Neuronal stem cell (in vitro differentiated cells): ENCODE data around the gene TP63.

ENCODE experiments used
- DNase-seq: peaks from one replicate; pipeline ENCODE4 v3.0.0-alpha.2; 2013; ENCODE audit warnings: low spot score
- H2AFZ ChIP-seq: one replicate; pipeline ENCODE4 v1.6.1; 2013; ENCODE audit warnings: mild to moderate bottlenecking, low read length, inconsistent platforms
- H2AK5ac ChIP-seq: 2 replicates; pipeline ENCODE4 v1.6.1; 2013; ENCODE audit warnings: low read depth, mild to moderate bottlenecking, inconsistent platforms, low read length, moderate library complexity, mixed read lengths
- H2BK120ac ChIP-seq: 2 replicates; pipeline ENCODE4 v1.6.1; 2013; ENCODE audit warnings: low read depth, mild to moderate bottlenecking, inconsistent platforms, low read length, moderate library complexity, mixed read lengths
- H2BK12ac ChIP-seq: one replicate; pipeline ENCODE4 v1.6.1; 2013; ENCODE audit warnings: low read length, inconsistent platforms
- H2BK15ac ChIP-seq: 2 replicates; pipeline ENCODE4 v1.6.1; 2013; ENCODE audit warnings: mild to moderate bottlenecking, low read length, inconsistent platforms, mixed read lengths
- H2BK5ac ChIP-seq: one replicate; pipeline ENCODE4 v1.6.1; 2013; ENCODE audit warnings: inconsistent platforms, mild to moderate bottlenecking, low read length, moderate library complexity
- H3K14ac ChIP-seq: one replicate; pipeline ENCODE4 v1.6.1; 2013; ENCODE audit warnings: low read length, inconsistent platforms
- H3K18ac ChIP-seq: 2 replicates; pipeline ENCODE4 v1.6.1; 2013; ENCODE audit warnings: low read length, inconsistent platforms
- H3K23ac ChIP-seq: 2 replicates; pipeline ENCODE4 v1.6.1; 2013; ENCODE audit warnings: low read depth, mild to moderate bottlenecking, mixed read lengths, low read length, inconsistent platforms; ENCODE audit not compliant: poor library complexity
- H3K27ac ChIP-seq: replicated peaks from 3 replicates; pipeline ENCODE4 v1.5.1; 2013; ENCODE audit warnings: low read length, inconsistent platforms
- H3K27me3 ChIP-seq, 3 experiments: 2 replicates each; pipeline ENCODE4 v1.6.1; 2013; ENCODE audit warnings: low read length in 3 of 3, mild to moderate bottlenecking in 2 of 3, inconsistent platforms in 1 of 3, low read depth in 1 of 3, mixed read lengths in 1 of 3, moderate library complexity in 1 of 3; ENCODE audit not compliant: control insufficient read depth in 3 of 3, insufficient read depth in 3 of 3
- H3K36me3 ChIP-seq, 2 donors: replicated peaks in 1 of 2; 2 replicates each; pipeline ENCODE4 v1.6.1; 2013; ENCODE audit warnings: low read length in 2 of 2; ENCODE audit not compliant: control insufficient read depth in 2 of 2, insufficient read depth in 2 of 2
- H3K4ac ChIP-seq: 2 replicates; pipeline ENCODE4 v1.6.1; 2013; ENCODE audit warnings: inconsistent platforms, mild to moderate bottlenecking, low read length, moderate library complexity
- H3K4me1 ChIP-seq, 2 donors: 1 replicate in 1 of 2; 2 replicates in 1 of 2; pipeline ENCODE4 v1.6.1; 2013; ENCODE audit warnings: low read length in 2 of 2, low read depth in 1 of 2; ENCODE audit not compliant: control insufficient read depth in 2 of 2, insufficient read depth in 1 of 2
- H3K4me2 ChIP-seq: one replicate; pipeline ENCODE4 v1.6.1; 2013; ENCODE audit warnings: mild to moderate bottlenecking, low read length, inconsistent platforms; ENCODE audit not compliant: insufficient read depth, poor library complexity, severe bottlenecking
- H3K4me3 ChIP-seq, 2 donors: 2 replicates each; pipeline ENCODE4 v1.5.1; 2013; ENCODE audit warnings: low read length in 2 of 2, mild to moderate bottlenecking in 2 of 2, inconsistent platforms in 1 of 2, moderate library complexity in 1 of 2
- H3K79me1 ChIP-seq: one replicate; pipeline ENCODE4 v1.6.1; 2013; ENCODE audit warnings: low read depth, mild to moderate bottlenecking, inconsistent platforms, low read length, moderate library complexity
- H3K9ac ChIP-seq: one replicate; pipeline ENCODE4 v1.6.1; 2013; ENCODE audit warnings: mild to moderate bottlenecking, low read depth, low read length, inconsistent platforms; ENCODE audit not compliant: poor library complexity
- H3K9me3 ChIP-seq, 2 donors: replicated peaks in 1 of 2; 2 replicates each; pipeline versions ENCODE3 to v1.6.1; 2013; ENCODE audit warnings: low read length in 2 of 2, mild to moderate bottlenecking in 2 of 2, inconsistent platforms in 1 of 2, low read depth in 1 of 2, mixed read lengths in 1 of 2, moderate library complexity in 1 of 2; ENCODE audit not compliant: control insufficient read depth in 2 of 2, insufficient read depth in 1 of 2
- H4K8ac ChIP-seq: one replicate; pipeline ENCODE4 v1.6.1; 2013; ENCODE audit warnings: low read depth, mild to moderate bottlenecking, inconsistent platforms, low read length, moderate library complexity
- H4K91ac ChIP-seq: one replicate; pipeline ENCODE4 v1.6.1; 2013; ENCODE audit warnings: low read length, low read depth, mild to moderate bottlenecking, inconsistent platforms; ENCODE audit not compliant: poor library complexity
- WGBS, 2 donors: extraction: QIAGEN DNeasy Blood & Tissue Kit; methylation state at CpG; one replicate each; pipeline ENCODE4 v1.1.7; 2013; ENCODE audit warnings: missing lambda C conversion rate in 2 of 2, mixed read lengths in 1 of 2; ENCODE audit not compliant: insufficient read length in 2 of 2, insufficient replicate concordance in 1 of 2; ENCODE audit errors: extremely low coverage in 2 of 2; 5-methylcytosine and 5-hydroxymethylcytosine counted together

TP63 gene

DNA sequence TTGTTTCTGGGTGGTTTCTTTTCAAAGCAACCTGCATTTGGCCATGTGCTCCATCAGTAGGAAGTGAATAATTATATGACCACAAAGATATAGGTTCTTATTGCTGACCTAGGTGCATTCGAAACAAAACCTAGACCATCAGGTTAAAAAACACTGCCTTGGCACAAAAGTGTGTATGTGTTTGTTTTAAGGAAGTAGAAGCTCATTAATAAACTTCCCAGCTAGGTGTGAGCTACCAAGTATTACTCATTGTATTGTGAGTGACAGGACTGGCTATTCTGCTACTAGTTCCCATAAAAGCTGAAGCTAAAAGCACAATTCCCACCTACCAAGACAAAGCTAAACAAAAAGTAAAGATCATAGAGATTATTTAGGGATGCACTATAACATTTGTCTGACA lies 168.2 kb downstream of the TP63 start:
- Histone ChIP-seq H4K91ac (no peak overlapping the region), H3K9me3 (no peaks in the 10 kb centered on the region), H3K4me3 (no peak overlapping the region), H2BK120ac (no peak overlapping the region), H2BK12ac (no peak overlapping the region), H3K9ac (no peak overlapping the region), H3K23ac (no peak overlapping the region), H2AFZ (no peak overlapping the region), H3K14ac (no peak overlapping the region), H3K79me1 (no peaks in the 10 kb centered on the region), H3K18ac (no peak overlapping the region), H3K4ac (no peak overlapping the region), H3K27me3 (peaks cover 0 to 66% (median 18%) of the 10 kb centered on the region in 3 experiments), H2BK5ac (no peak overlapping the region), H4K8ac (no peak overlapping the region), H3K4me1 (peaks cover 0 to 5% of the 10 kb centered on the region in 2 donors), H2AK5ac (no peak overlapping the region), H3K36me3 (no peaks in the 10 kb centered on the region), H3K27ac (no peak overlapping the region), H2BK15ac (no peak overlapping the region), H3K4me2 (no peak overlapping the region)
- WGBS, 2 donors: no CpG with 5 or more reads among the region's 1 CpG
- DNase-seq: no peak

DNA sequence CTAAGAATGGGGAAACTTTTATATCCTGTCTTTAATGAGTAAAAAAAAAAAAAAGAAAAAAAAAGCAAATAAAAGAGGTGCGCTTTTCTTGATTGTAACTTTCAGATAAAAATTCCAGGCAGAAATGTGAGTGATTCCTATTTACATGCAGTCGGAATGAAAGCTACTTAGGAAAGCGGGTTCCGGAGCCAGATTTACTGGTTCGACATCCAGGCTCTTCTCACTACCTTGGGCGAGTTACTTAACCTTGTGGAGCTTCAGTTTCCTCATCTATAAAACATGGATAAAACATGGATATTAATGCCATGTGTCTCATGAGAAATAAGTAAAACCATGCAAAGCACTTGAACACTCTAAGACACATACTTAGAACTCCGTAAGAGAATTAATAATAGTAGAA lies 169.2 kb downstream of the TP63 start:
- Histone ChIP-seq H2BK12ac (no peak overlapping the region), H3K4me2 (no peak overlapping the region), H3K4me3 (no peak overlapping the region), H3K23ac (no peak overlapping the region), H3K27ac (no peak overlapping the region), H2AFZ (no peak overlapping the region), H2BK15ac (no peak overlapping the region), H3K27me3 (peaks cover 0 to 67% (median 19%) of the 10 kb centered on the region in 3 experiments), H3K4ac (no peak overlapping the region), H3K4me1 (peaks cover 0 to 5% of the 10 kb centered on the region in 2 donors), H3K79me1 (no peaks in the 10 kb centered on the region), H4K91ac (no peak overlapping the region), H4K8ac (no peak overlapping the region), H2BK5ac (no peak overlapping the region), H3K14ac (no peak overlapping the region), H3K9me3 (no peaks in the 10 kb centered on the region), H2AK5ac (no peak overlapping the region), H3K9ac (no peak overlapping the region), H2BK120ac (no peak overlapping the region), H3K36me3 (no peaks in the 10 kb centered on the region), H3K18ac (no peak overlapping the region)
- no CpG with 5 or more reads among the region's 7 CpGs for WGBS, 2 donors
- DNase-seq: no peak

DNA sequence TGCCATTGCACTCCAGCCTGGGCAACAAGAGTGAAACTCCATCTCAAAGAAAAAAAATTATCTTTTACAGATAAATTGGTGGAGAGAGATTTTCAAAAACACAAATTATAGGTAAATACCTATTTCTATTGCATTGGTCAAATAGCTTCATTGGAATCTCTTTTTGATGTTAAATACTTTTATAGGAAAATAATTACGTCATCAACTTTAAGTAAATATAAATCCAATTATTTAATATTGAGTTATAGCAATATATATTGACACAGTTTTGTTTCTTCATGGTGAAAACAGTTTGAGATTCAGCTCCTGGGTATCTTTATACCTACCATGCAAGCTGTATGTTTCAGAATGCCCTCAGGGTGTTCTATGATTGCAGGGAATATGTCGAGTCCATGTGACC lies 172.1 kb downstream of the TP63 start:
- Histone ChIP-seq H3K14ac (no peak overlapping the region), H2AK5ac (no peak overlapping the region), H3K4me3 (no peak overlapping the region), H2BK15ac (no peak overlapping the region), H2AFZ (no peak overlapping the region), H3K9ac (no peak overlapping the region), H2BK12ac (no peak overlapping the region), H3K79me1 (no peaks in the 10 kb centered on the region), H3K9me3 (no peaks in the 10 kb centered on the region), H3K4me2 (no peak overlapping the region), H3K4me1 (peaks cover 7 to 8% of the 10 kb centered on the region in 2 donors), H2BK5ac (no peak overlapping the region), H3K27me3 (peaks cover 4 to 78% (median 32%) of the 10 kb centered on the region in 3 experiments), H3K36me3 (no peaks in the 10 kb centered on the region), H3K18ac (no peak overlapping the region), H3K23ac (no peak overlapping the region), H3K27ac (no peak overlapping the region), H4K8ac (no peak overlapping the region), H3K4ac (no peak overlapping the region), H2BK120ac (no peak overlapping the region), H4K91ac (no peak overlapping the region)
- no CpG with 5 or more reads among the region's 2 CpGs for WGBS, 2 donors
- no peak for DNase-seq

GRCh38 chr3:189805375-189806067 lies 174.3 kb downstream of the TP63 start:
- Histone ChIP-seq H3K4ac (no peak overlapping the region), H3K79me1 (no peaks in the 10 kb centered on the region), H2AFZ (no peak overlapping the region), H3K18ac (no peak overlapping the region), H3K27ac (no peak overlapping the region), H3K9me3 (no peaks in the 10 kb centered on the region), H3K36me3 (no peaks in the 10 kb centered on the region), H3K27me3 (peaks cover 7 to 75% (median 42%) of the 10 kb centered on the region in 3 experiments), H2BK5ac (no peak overlapping the region), H3K23ac (no peak overlapping the region), H3K4me3 (no peak overlapping the region), H3K14ac (no peak overlapping the region), H2BK15ac (no peak overlapping the region), H3K9ac (no peak overlapping the region), H3K4me2 (no peak overlapping the region), H2BK12ac (no peak overlapping the region), H2AK5ac (no peak overlapping the region), H3K4me1 (peaks cover 7 to 8% of the 10 kb centered on the region in 2 donors), H4K91ac (no peak overlapping the region), H2BK120ac (no peak overlapping the region), H4K8ac (no peak overlapping the region)
- no peak for DNase-seq
- WGBS, 2 donors: no CpG with 5 or more reads among the region's 4 CpGs
